GM21360 (cell line): Measurements from ENCODE around the gene TRPM2.
"Not testable (repeated sequence)": the region's sequence is repeated elsewhere in the genome, so short reads cannot be mapped to it uniquely, and the experiment has no call there.

Experiments used
- ATAC-seq: cut with Tn5 transposase; IDR thresholded peaks from one replicate; pipeline ENCODE4 v1.9.1; 2021; ENCODE audit warnings: mild to moderate bottlenecking, moderate library complexity; ENCODE audit not compliant: unreplicated experiment

TRPM2 gene

GRCh38 chr21:44333509-44334328 lies 19.7 kb upstream of the TRPM2 start:
- no peak for ATAC-seq

GRCh38 chr21:44334329-44335030 lies 18.9 kb upstream of the TRPM2 start:
- ATAC-seq = no peak

- ATAC-seq = no peak
These were observed 18.0 kb upstream of the TRPM2 start for GRCh38 chr21:44335266-44336059.

- no peak for ATAC-seq
These were observed 16.0 kb upstream of the TRPM2 start for GRCh38 chr21:44337449-44337848.

GRCh38 chr21:44337941-44338895 lies 15.2 kb upstream of the TRPM2 start:
- ATAC-seq = no peak

GRCh38 chr21:44338971-44339910 lies 14.2 kb upstream of the TRPM2 start, which contains the start of gene CFAP410:
Gene CFAP410 (minus strand): TSS chr21:44339390. CDS start chr21:44339194, 196 bp downstream.
- peak; percentile 93 for ATAC-seq

GRCh38 chr21:44341726-44342458 lies 11.5 kb upstream of the TRPM2 start:
- not testable (repeated sequence) for ATAC-seq

- not testable (repeated sequence) for ATAC-seq
These were observed 10.4 kb upstream of the TRPM2 start for GRCh38 chr21:44342981-44343380.

GRCh38 chr21:44344541-44345183 lies 8.8 kb upstream of the TRPM2 start:
- no peak for ATAC-seq

- no peak for ATAC-seq
These were observed 7.9 kb upstream of the TRPM2 start for GRCh38 chr21:44345495-44345894.

GRCh38 chr21:44347911-44348451 lies 5.4 kb upstream of the TRPM2 start:
- no peak for ATAC-seq

GRCh38 chr21:44348861-44349260 lies 4.6 kb upstream of the TRPM2 start:
- ATAC-seq = no peak

- no peak for ATAC-seq
These were observed 4.0 kb upstream of the TRPM2 start for GRCh38 chr21:44349416-44349846.

GRCh38 chr21:44349847-44350772 lies 3.3 kb upstream of the TRPM2 start:
- no peak for ATAC-seq

- no peak for ATAC-seq
These were observed 2.5 kb upstream of the TRPM2 start for GRCh38 chr21:44350773-44351481.
